Measurements from ENCODE around the gene ARMC9. TPM values are rescaled to one million over a fixed set of nuclear protein-coding genes. Genes with fewer than 3 reads are reported as not detected.

The ARMC9 gene
- total RNA-seq, 2 donors from 2014 or later = 41.7 to 51.5 TPM

DNA sequence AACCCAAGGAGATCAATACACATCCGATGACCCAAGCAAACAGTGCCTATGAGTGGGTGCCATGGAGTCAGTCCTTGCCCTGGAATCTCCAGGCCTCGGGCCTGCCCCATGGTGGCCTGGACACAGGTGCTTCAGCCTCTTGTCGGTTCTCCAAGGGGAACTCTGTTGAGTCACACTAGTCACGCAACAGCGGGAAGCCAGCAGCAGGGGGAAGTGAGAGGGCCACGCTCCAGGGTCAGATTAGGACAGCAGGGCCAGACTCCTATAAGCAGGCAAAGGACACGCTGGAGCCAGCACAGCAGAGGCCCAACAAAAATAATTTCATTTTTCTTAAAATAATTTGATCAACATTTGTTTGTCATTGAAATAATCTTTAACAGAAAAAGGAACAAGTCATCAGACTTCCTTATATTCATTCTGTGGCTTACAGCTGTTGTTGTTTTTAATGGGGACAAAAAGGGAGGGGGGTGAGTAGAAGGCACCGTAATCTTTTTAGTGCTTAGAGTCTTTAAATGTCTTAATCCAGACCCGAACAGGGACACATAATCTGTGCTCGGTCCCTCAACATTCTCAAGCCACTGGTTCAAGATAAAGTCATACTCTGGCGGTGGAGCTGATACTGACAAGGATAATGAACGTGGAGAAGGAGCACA, 16.4 kb upstream of the ARMC9 start:
- Histone ChIP-seq H3K27ac (ENCODE audit: low read depth, low read length) (no peak overlapping the region), H3K4me3 (ENCODE audit: low read length) (no peak overlapping the region), H3K4me1 (ENCODE audit: control insufficient read depth, insufficient read depth, low read length) (peaks cover 4% of the 10 kb centered on the region), H3K9ac (ENCODE audit: extremely low read depth, low read length, poor library complexity, severe bottlenecking) (no peak overlapping the region), H3K27me3 (ENCODE audit: control insufficient read depth, insufficient read depth, low read length, poor library complexity, severe bottlenecking) (no peaks in the 10 kb centered on the region), H3K36me3 (ENCODE audit: control insufficient read depth, insufficient read depth, low read length) (no peaks in the 10 kb centered on the region), H3K9me3 (ENCODE audit: control insufficient read depth, low read length) (no peaks in the 10 kb centered on the region)
- Mint-ChIP-seq H3K4me1 (peaks cover 12% of the 10 kb centered on the region), H3K27me3 (ENCODE audit: insufficient read depth) (no peaks in the 10 kb centered on the region), H3K4me3 (no peak overlapping the region), H3K36me3 (ENCODE audit: low read depth) (no peaks in the 10 kb centered on the region), H3K9me3 (no peaks in the 10 kb centered on the region), H3K27ac (peak overlapping the region; percentile 61)
- peak; percentile 74 for DNase-seq
- WGBS, 2 experiments (ENCODE audit: insufficient coverage in 1 of 2, insufficient read length in 1 of 2) = 90 to 92% methylated on average over 6 to 12 of the region's 12 CpGs
- TF ChIP-seq, protein P1, sequence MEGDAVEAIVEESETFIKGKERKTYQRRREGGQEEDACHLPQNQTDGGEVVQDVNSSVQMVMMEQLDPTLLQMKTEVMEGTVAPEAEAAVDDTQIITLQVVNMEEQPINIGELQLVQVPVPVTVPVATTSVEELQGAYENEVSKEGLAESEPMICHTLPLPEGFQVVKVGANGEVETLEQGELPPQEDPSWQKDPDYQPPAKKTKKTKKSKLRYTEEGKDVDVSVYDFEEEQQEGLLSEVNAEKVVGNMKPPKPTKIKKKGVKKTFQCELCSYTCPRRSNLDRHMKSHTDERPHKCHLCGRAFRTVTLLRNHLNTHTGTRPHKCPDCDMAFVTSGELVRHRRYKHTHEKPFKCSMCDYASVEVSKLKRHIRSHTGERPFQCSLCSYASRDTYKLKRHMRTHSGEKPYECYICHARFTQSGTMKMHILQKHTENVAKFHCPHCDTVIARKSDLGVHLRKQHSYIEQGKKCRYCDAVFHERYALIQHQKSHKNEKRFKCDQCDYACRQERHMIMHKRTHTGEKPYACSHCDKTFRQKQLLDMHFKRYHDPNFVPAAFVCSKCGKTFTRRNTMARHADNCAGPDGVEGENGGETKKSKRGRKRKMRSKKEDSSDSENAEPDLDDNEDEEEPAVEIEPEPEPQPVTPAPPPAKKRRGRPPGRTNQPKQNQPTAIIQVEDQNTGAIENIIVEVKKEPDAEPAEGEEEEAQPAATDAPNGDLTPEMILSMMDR (conservative IDR thresholded peaks at IDR 0.05) = no peak

GRCh38 chr2:231182513-231182899, 15.9 kb upstream of the ARMC9 start:
- TF ChIP-seq, protein P1 (conservative IDR thresholded peaks at IDR 0.05) = peak; percentile 11
- Mint-ChIP-seq H3K27ac (peak overlapping the region; percentile 61), H3K4me3 (no peak overlapping the region), H3K36me3 (ENCODE audit: low read depth) (no peaks in the 10 kb centered on the region), H3K9me3 (no peaks in the 10 kb centered on the region), H3K4me1 (peaks cover 12% of the 10 kb centered on the region), H3K27me3 (ENCODE audit: insufficient read depth) (no peaks in the 10 kb centered on the region)
- H3K9ac ChIP-seq (ENCODE audit: extremely low read depth, low read length, poor library complexity, severe bottlenecking) = no peak overlapping the region
- peaks cover 4% of the 10 kb centered on the region for H3K4me1 ChIP-seq (ENCODE audit: control insufficient read depth, insufficient read depth, low read length)
- WGBS, 2 experiments (ENCODE audit: insufficient coverage in 1 of 2, insufficient read length in 1 of 2) = 88 to 92% methylated on average over 7 to 8 of the region's 8 CpGs
- peak; percentile 62 for DNase-seq
- H3K4me3 ChIP-seq (ENCODE audit: low read length) = no peak overlapping the region
- H3K27ac ChIP-seq (ENCODE audit: low read depth, low read length) = no peak overlapping the region
- no peaks in the 10 kb centered on the region for H3K9me3 ChIP-seq (ENCODE audit: control insufficient read depth, low read length)
- no peaks in the 10 kb centered on the region for H3K36me3 ChIP-seq (ENCODE audit: control insufficient read depth, insufficient read depth, low read length)
- H3K27me3 ChIP-seq (ENCODE audit: control insufficient read depth, insufficient read depth, low read length, poor library complexity, severe bottlenecking) = no peaks in the 10 kb centered on the region

- Histone ChIP-seq H3K9ac (ENCODE audit: extremely low read depth, low read length, poor library complexity, severe bottlenecking) (no peak overlapping the region), H3K36me3 (ENCODE audit: control insufficient read depth, insufficient read depth, low read length) (no peaks in the 10 kb centered on the region), H3K9me3 (ENCODE audit: control insufficient read depth, low read length) (no peaks in the 10 kb centered on the region), H3K27ac (ENCODE audit: low read depth, low read length) (no peak overlapping the region), H3K27me3 (ENCODE audit: control insufficient read depth, insufficient read depth, low read length, poor library complexity, severe bottlenecking) (no peaks in the 10 kb centered on the region), H3K4me3 (ENCODE audit: low read length) (no peak overlapping the region), H3K4me1 (ENCODE audit: control insufficient read depth, insufficient read depth, low read length) (peaks cover 4% of the 10 kb centered on the region)
- Mint-ChIP-seq H3K9me3 (no peaks in the 10 kb centered on the region), H3K4me3 (no peak overlapping the region), H3K27ac (no peak overlapping the region), H3K4me1 (peaks cover 12% of the 10 kb centered on the region), H3K36me3 (ENCODE audit: low read depth) (no peaks in the 10 kb centered on the region), H3K27me3 (ENCODE audit: insufficient read depth) (no peaks in the 10 kb centered on the region)
- 92 to 96% methylated on average over 8 of the region's 8 CpGs for WGBS, 2 experiments (ENCODE audit: insufficient coverage in 1 of 2, insufficient read length in 1 of 2)
- peak; percentile 35 for DNase-seq
- TF ChIP-seq, protein P1 (conservative IDR thresholded peaks at IDR 0.05) = no peak
These were observed 14.6 kb upstream of the ARMC9 start for GRCh38 chr2:231183851-231184250.
